GM18867 (cell line): ENCODE data around the gene RUVBL2.
"Not testable (repeated sequence)": the region's sequence is repeated elsewhere in the genome, so short reads cannot be mapped to it uniquely, and the experiment has no call there.

Experiments
- ATAC-seq: cut with Tn5 transposase; IDR thresholded peaks from one replicate; pipeline ENCODE4 v1.9.1; 2021; ENCODE audit warnings: mild to moderate bottlenecking, moderate library complexity; ENCODE audit not compliant: unreplicated experiment

RUVBL2 gene

GRCh38 chr19:49038557-49039276, 45.0 kb downstream of the RUVBL2 start:
- not testable (repeated sequence) for ATAC-seq

GRCh38 chr19:49039736-49040135, 46.0 kb downstream of the RUVBL2 start:
- ATAC-seq = not testable (repeated sequence)

- no peak for ATAC-seq
These were observed 48.5 kb downstream of the RUVBL2 start for GRCh38 chr19:49042177-49042576.

GRCh38 chr19:49042666-49043065, 49.0 kb downstream of the RUVBL2 start:
- ATAC-seq = not testable (repeated sequence)

GRCh38 chr19:49043548-49043947, 49.9 kb downstream of the RUVBL2 start, which contains the start of gene CGB5:
CGB5 (plus strand) TSS chr19:49043848; CDS start chr19:49044210, 362 bp downstream.
- not testable (repeated sequence) for ATAC-seq

GRCh38 chr19:49049011-49049410, 55.3 kb downstream of the RUVBL2 start, which contains the start of gene CGB8:
CGB8 (minus strand) TSS chr19:49049111; CDS start chr19:49048739, 372 bp downstream.
- not testable (repeated sequence) for ATAC-seq

GRCh38 chr19:49049834-49050233, 56.1 kb downstream of the RUVBL2 start:
- ATAC-seq = not testable (repeated sequence)

- ATAC-seq = not testable (repeated sequence)
These were observed 56.8 kb downstream of the RUVBL2 start for GRCh38 chr19:49050376-49051033.

- ATAC-seq = peak; percentile 44
These were observed 62.6 kb downstream of the RUVBL2 start for GRCh38 chr19:49056101-49056901.

- not testable (repeated sequence) for ATAC-seq
These were observed 63.4 kb downstream of the RUVBL2 start for GRCh38 chr19:49056902-49057596.

- ATAC-seq = no peak
These were observed 64.0 kb downstream of the RUVBL2 start, which contains the start of gene CGB7 for GRCh38 chr19:49057636-49058234. CGB7 (minus strand) TSS chr19:49057749; CDS start chr19:49055375, 2,374 bp downstream.

GRCh38 chr19:49058562-49058961, 64.9 kb downstream of the RUVBL2 start:
- no peak for ATAC-seq

GRCh38 chr19:49059053-49059452, 65.4 kb downstream of the RUVBL2 start:
- no peak for ATAC-seq

GRCh38 chr19:49061000-49061399, 67.3 kb downstream of the RUVBL2 start:
- ATAC-seq = no peak

- peak; percentile 68 for ATAC-seq
These were observed 67.8 kb downstream of the RUVBL2 start for GRCh38 chr19:49061445-49061844.

GRCh38 chr19:49064029-49064629, 70.4 kb downstream of the RUVBL2 start:
- ATAC-seq = no peak

GRCh38 chr19:49064768-49065611, 71.3 kb downstream of the RUVBL2 start, which contains the start of gene NTF4:
NTF4 (minus strand) TSS chr19:49064818; CDS start chr19:49061997, 2,821 bp downstream.
- no peak for ATAC-seq
